ENCODE results near the gene FOXN3. TPM values are rescaled to one million over a fixed set of nuclear protein-coding genes. Genes with fewer than 3 reads are reported as not detected.

Gene FOXN3
- total RNA-seq, 2 experiments from 2014 or later = 124 to 127 TPM

DNA sequence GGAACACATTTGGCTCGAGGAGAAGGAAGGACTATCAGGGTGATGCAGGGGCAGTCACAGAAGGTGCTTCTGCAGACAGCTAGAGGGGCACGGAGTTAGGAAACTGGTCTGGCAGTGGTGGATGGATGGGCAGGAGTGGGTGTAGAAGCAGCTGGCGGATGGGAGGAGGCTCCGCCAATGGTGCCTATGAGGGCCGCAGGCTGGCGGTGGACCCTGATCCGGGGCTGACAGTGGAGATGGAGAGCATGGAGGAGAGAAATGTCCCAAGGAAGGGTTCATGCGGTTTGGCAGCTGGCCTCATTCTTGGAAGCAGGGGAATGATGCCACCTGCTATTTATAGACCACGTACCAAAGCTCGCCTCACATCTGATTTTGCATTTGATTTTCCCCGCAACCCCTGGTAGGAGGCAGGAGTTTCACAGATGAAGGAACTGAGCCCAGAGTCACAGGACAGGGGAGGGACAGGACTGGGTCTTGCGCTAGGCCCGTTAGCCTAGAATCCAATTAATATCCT, 237.1 kb downstream of the FOXN3 start:
- ChIA-PET CTCF (no interaction called here), POLR2A (no interaction called here)
- no peaks in the 10 kb centered on the region for H3K9me3 ChIP-seq (ENCODE audit: control insufficient read depth in 1 of 2, insufficient read depth in 1 of 2, low read length in 2 of 2)
- no peaks in the 10 kb centered on the region for H3K27me3 ChIP-seq (ENCODE audit: control insufficient read depth in 1 of 2, insufficient read depth in 2 of 2, low read length in 2 of 2)
- Mint-ChIP-seq H3K9me3 (no peaks in the 10 kb centered on the region), H3K27ac (no peak overlapping the region), H3K36me3 (ENCODE audit: low read depth) (peaks cover 81% of the 10 kb centered on the region), H3K27me3 (no peaks in the 10 kb centered on the region), H3K4me3 (no peak overlapping the region), H3K4me1 (ENCODE audit: low read depth) (peaks cover 35% of the 10 kb centered on the region)
- H3K27ac ChIP-seq (ENCODE audit: low read depth in 1 of 2, low read length in 2 of 2) = no peak overlapping the region
- ATAC-seq (ENCODE audit: poor library complexity) (no peak), DNase-seq (no peak)
- peaks cover 31% of the 10 kb centered on the region for H3K36me3 ChIP-seq (ENCODE audit: insufficient read depth, low read length)
- no peak overlapping the region for H3K4me3 ChIP-seq (ENCODE audit: low read length)
- intact Hi-C loops (cut with DNase I, micrococcal nuclease) = loop anchor here (2.0 to 10.0 kb wide), 5 partner anchors 138 to 722 kb away; no protein-coding TSS in a partner anchor
- H3K4me1 ChIP-seq (ENCODE audit: insufficient read depth, low read length) = peaks cover 7% of the 10 kb centered on the region
- TF ChIP-seq, protein P1, sequence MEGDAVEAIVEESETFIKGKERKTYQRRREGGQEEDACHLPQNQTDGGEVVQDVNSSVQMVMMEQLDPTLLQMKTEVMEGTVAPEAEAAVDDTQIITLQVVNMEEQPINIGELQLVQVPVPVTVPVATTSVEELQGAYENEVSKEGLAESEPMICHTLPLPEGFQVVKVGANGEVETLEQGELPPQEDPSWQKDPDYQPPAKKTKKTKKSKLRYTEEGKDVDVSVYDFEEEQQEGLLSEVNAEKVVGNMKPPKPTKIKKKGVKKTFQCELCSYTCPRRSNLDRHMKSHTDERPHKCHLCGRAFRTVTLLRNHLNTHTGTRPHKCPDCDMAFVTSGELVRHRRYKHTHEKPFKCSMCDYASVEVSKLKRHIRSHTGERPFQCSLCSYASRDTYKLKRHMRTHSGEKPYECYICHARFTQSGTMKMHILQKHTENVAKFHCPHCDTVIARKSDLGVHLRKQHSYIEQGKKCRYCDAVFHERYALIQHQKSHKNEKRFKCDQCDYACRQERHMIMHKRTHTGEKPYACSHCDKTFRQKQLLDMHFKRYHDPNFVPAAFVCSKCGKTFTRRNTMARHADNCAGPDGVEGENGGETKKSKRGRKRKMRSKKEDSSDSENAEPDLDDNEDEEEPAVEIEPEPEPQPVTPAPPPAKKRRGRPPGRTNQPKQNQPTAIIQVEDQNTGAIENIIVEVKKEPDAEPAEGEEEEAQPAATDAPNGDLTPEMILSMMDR (IDR thresholded peaks at IDR 0.05) = no peak

GRCh38 chr14:89178800-89179535, 238.1 kb downstream of the FOXN3 start:
- DNase-seq (no peak), ATAC-seq (ENCODE audit: poor library complexity) (no peak)
- Mint-ChIP-seq H3K4me3 (no peak overlapping the region), H3K9me3 (no peaks in the 10 kb centered on the region), H3K36me3 (ENCODE audit: low read depth) (peaks cover 85% of the 10 kb centered on the region), H3K27ac (peak overlapping the region; percentile 40), H3K27me3 (no peaks in the 10 kb centered on the region), H3K4me1 (ENCODE audit: low read depth) (peaks cover 35% of the 10 kb centered on the region)
- intact Hi-C loops (cut with DNase I, micrococcal nuclease) = loop anchor here (2.0 to 10.0 kb wide), 5 partner anchors 137 to 723 kb away; no protein-coding TSS in a partner anchor
- ChIA-PET POLR2A (no interaction called here), CTCF (no interaction called here)
- Histone ChIP-seq H3K27ac (ENCODE audit: low read depth in 1 of 2, low read length in 2 of 2) (no peak overlapping the region), H3K36me3 (ENCODE audit: insufficient read depth, low read length) (peaks cover 33% of the 10 kb centered on the region), H3K9me3 (ENCODE audit: control insufficient read depth in 1 of 2, insufficient read depth in 1 of 2, low read length in 2 of 2) (no peaks in the 10 kb centered on the region), H3K27me3 (ENCODE audit: control insufficient read depth in 1 of 2, insufficient read depth in 2 of 2, low read length in 2 of 2) (no peaks in the 10 kb centered on the region), H3K4me3 (ENCODE audit: low read length) (no peak overlapping the region), H3K4me1 (ENCODE audit: insufficient read depth, low read length) (peaks cover 7% of the 10 kb centered on the region)
- TF ChIP-seq, protein P1 (IDR thresholded peaks at IDR 0.05) = no peak

GRCh38 chr14:89178376-89178775, 238.7 kb downstream of the FOXN3 start:
- ChIA-PET POLR2A (interaction anchor here (0.7 kb wide), 1 partner anchor 481 kb away, joined by 3 read pairs; no protein-coding TSS in a partner anchor), CTCF (interaction anchor here (1.0 kb wide), 1 partner anchor 738 kb away, joined by 3 read pairs; no protein-coding TSS in a partner anchor)
- peaks cover 7% of the 10 kb centered on the region for H3K4me1 ChIP-seq (ENCODE audit: insufficient read depth, low read length)
- peaks cover 33% of the 10 kb centered on the region for H3K36me3 ChIP-seq (ENCODE audit: insufficient read depth, low read length)
- Mint-ChIP-seq H3K4me1 (ENCODE audit: low read depth) (peaks cover 35% of the 10 kb centered on the region), H3K9me3 (no peaks in the 10 kb centered on the region), H3K36me3 (ENCODE audit: low read depth) (peaks cover 83% of the 10 kb centered on the region), H3K27me3 (no peaks in the 10 kb centered on the region), H3K27ac (peak overlapping the region; percentile 40), H3K4me3 (no peak overlapping the region)
- TF ChIP-seq, protein P1 (IDR thresholded peaks at IDR 0.05) = no peak
- intact Hi-C loops (cut with DNase I, micrococcal nuclease) = loop anchor here (2.0 to 10.0 kb wide), 5 partner anchors 136 to 724 kb away; no protein-coding TSS in a partner anchor
- DNase-seq (no peak), ATAC-seq (ENCODE audit: poor library complexity) (no peak)
- no peaks in the 10 kb centered on the region for H3K27me3 ChIP-seq (ENCODE audit: control insufficient read depth in 1 of 2, insufficient read depth in 2 of 2, low read length in 2 of 2)
- no peak overlapping the region for H3K4me3 ChIP-seq (ENCODE audit: low read length)
- no peak overlapping the region for H3K27ac ChIP-seq (ENCODE audit: low read depth in 1 of 2, low read length in 2 of 2)
- H3K9me3 ChIP-seq (ENCODE audit: control insufficient read depth in 1 of 2, insufficient read depth in 1 of 2, low read length in 2 of 2) = peaks cover 0 to 4% of the 10 kb centered on the region in 2 experiments
